RPMI8226 (cell line): ENCODE results near the gene TAB2.
"Not testable (repeated sequence)": the region's sequence is repeated elsewhere in the genome, so short reads cannot be mapped to it uniquely, and the experiment has no call there.

Source experiments
- DNase-seq: peaks from one replicate; pipeline ENCODE4 v3.0.0-alpha.2; 2015

Gene TAB2

DNA sequence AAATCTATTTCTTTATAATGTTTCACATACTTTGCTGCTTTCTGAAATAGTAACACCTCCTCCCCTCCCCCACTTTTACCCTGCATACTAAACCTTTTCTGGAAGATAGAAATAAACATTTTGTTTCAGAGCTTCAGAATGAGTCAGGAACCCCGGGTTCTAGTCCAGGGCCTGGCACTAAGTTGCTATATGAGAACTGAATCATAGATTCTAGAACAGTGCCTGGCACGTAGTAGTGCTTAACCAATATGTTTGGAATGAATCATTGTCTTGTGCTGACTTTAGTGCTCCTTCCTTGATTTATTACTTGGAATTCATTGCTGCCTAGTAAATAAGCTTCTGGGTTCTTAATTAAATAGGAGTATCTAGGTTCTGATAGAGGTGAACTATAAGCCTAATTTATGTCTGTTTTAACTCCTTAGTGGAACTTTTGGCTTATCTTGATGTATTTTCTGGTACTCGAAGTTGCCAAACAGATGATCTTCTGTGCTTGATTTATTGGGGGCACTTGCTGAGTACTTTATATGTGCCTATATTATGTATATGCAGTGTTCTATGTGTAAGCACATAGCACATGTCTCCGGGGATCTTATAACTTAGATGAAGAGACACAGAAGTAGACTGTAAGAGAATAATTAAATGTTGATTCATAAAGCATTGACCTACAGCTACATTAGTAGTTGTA, 18.6 kb downstream of the TAB2 start:
- no peak for DNase-seq

DNA sequence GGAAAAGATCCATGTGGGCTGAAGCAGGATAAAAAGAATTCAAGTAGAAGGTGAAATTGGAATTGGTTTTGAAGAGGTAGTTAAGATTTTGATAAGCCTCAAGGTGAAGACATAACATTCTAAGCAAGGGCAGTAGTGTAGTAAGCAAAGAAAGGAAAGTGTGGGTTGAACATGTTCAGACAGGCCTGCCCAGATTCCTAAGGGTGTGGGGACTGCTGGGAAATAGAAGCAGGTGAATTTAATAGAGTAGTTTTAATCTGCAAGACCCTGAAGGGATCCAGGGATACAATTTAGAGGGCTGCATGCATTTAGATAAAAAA, 19.1 kb downstream of the TAB2 start:
- DNase-seq = no peak

DNA sequence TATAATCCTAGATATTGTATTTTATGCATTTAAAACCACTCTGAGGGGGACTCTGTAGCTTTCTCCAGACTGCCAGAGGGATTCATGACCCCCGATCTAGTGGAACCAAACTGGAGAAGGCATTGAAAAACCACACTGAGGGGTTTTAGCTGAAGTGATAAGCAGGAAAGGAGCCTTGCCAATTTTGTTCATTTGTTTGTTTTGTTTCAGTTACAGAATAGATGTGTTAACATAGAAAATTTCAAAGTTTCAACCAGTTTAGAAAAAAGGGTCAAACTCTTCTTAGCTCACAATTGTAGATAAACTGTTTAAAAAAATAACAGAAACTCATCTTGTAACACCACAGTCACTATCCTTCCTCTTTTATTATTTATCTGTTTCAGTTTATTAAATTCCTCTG, 19.8 kb downstream of the TAB2 start:
- DNase-seq = no peak

DNA sequence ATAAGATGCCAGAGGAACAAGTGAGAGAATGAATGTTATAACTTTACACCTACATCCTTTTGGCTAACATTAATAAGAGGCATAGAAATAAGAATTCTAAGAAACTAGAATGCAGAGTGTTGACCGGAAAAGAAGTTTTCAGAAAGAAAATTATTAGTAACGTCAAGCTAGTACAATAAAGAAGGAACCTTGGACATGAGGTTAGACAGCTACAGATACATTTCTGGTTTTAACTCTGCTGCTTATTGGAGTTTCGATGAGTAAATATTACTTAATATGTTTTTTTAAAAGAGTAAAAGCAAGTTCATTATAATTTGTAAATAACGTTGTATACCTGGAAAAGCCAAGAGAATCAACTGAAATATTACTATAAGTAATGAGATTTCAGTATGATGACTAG, 22.7 kb downstream of the TAB2 start:
- DNase-seq = no peak

DNA sequence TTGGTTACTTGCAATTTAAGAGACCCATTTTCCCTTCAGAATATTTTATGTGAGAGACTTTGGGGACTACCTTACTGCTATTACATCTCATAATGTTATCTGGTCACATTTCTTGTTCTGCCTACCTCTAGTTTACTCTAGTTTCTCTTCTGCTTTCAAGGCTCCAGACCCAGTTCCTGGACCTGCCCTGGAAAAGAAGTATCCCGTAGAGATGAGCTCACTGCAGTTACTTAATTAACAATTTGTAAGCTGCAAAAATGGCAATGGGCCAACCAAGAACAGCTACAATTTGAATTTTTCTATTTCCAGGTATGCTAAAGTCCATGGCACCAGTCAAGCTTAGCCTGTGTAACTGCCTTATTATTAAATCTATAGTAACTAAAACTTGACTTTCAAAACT, 25.0 kb downstream of the TAB2 start:
- peak; percentile 37 for DNase-seq

DNA sequence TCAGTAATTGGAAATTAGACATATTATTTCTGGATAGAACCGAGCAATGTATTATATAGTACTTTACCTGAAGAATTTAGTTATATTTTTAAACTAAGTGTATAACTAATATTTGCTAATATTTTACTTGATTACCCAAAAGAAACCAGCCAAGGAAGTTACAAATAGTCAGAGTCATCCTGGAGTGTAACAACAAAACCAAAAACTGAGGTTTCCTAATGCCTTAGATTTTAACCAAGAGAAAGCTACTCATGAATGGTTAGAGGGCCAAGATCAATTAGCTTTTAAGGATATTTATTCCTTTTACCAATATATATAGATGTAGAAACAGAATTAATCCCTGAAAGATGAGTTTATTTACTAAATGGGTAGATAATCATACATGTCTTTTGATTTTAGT, 26.0 kb downstream of the TAB2 start:
- DNase-seq = no peak

DNA sequence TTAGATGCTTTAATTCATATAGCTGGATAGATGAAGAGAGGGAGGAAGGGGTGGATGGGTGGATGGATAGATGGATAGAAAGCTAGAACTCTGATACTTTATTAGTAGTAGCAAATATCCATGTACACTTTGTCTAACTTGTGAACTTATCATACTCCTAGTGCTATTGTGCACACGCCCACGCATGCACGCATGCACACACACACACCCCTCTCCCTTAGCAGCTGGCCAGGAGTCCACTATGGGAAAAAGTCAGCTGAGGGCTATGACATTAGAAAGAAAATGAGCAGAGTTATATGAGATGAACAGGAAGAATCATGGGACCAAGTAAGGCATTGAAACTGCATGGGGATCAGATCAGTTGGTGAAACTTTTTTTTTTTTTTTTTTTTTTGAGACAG, 28.6 kb downstream of the TAB2 start:
- no peak for DNase-seq

DNA sequence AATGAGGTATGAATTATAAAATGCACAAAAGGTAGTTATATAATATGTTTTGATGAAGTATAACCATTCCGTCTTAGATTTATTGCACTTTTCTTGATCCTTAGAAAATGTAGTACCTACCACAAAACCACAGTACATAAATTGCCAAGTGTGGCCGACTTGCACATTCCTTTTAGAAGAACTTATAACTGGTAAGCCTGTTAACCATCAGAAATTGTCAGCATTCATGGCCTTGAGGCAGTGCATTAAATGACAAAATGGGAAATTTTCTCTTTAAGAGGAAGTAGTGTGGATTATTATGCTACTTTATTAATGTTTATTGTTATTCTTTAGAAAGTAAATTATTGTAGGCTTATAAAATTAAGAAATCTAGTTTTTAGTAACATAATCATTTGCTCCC, 29.6 kb downstream of the TAB2 start:
- no peak for DNase-seq

DNA sequence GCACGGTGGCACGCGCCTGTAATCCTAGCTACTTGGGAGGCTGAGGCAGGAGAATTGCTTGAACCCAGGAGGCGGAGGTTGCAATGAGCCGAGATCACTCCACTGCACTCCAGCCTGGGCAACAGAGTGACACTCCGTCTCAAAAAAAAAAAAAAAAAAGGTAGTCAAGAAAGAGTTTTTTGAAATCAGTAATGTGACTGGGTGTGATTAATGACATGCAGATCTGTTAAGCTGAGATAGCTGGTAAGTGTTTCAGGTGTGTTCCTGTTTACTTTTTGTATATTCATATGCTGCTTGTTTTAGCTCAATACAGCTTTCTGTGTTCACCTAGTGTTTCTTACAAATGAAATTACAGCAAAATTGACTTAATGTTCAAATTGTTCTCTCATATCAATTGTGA, 31.8 kb downstream of the TAB2 start:
- DNase-seq = not testable (repeated sequence)

DNA sequence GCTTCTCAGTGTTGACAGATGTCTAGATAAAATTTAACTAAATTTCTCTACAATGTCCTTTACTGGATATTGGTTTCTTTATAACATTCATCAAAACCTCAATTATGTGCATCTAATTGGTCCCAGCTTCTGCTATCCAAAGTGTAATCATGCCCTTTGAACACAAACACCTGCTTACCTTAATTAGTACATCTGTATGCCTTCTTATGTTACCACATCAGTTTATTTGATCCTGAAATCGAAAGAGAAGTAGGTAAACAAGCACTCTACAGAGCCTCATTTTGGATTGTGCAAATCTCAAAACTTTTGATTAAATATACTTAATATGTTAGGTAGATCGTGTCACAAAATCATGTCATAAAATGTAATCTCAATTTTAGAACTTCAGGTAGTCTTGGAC, 36.5 kb downstream of the TAB2 start:
- no peak for DNase-seq

DNA sequence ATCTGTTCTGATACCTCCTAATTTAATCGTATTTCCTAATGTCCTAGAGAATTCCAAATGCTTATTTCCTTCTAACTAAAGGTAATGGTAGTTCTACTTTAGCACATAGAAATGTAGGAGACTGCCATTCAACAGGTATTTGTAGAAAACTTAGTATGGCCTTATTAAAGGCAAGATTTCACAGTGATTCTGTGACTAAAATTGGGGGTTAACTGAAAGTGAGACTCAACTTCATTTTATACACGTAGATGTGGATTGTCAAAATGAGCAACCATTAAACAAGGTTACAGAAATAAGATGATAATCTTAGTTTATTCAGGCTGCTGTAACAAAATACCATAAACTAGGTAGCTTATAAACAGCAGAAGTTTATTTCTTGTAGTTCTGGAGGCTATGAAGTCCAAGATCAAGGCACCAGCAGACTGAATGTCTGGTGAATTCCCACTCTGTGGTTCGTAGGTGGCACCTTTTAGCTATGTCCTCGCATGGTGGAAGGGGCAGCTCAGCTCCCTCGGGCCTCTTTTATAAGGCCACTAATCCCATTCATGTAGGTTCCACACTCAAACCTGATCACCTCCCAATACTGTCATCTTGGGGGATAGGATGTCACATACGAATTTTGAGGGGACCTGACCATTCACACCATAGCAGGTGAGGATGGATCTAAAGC, 38.7 kb downstream of the TAB2 start:
- no peak for DNase-seq

DNA sequence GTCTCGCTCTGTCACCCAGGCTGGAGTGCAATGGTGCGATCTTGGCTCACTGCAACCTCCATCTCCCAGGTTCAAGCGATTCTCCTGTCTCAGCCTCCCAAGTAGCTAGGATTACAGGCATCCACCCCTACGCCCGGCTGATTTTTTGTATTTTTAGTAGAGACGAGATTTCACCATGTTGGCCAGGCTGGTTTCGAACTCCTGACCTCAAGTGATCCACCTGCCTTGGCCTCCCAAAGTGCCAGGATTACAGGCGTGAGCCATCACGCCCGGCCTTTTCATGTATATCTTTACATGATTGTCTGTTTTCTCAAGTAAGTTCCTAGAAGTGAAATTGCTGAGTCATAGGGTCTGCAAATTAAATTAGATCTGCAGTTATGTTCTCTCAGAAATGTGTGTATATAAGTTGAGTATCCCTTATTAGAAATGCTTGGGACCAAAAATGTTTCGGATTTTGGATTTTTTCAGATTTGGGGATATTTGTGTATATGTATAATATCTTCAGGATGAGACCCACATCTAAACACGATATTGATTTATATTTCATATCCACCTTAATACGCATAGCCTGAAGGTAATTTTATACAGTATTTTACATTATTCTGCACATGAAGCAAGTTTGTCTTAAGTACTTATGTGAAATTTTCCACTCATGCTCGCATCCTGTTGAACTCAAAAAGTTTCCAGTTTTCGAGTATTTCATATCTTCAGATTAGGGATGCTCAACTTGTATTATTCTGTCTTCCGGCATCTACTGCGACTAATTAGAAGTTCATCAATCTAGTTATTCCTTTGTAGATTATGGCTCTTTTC, 40.4 kb downstream of the TAB2 start:
- peak; percentile 3 for DNase-seq

DNA sequence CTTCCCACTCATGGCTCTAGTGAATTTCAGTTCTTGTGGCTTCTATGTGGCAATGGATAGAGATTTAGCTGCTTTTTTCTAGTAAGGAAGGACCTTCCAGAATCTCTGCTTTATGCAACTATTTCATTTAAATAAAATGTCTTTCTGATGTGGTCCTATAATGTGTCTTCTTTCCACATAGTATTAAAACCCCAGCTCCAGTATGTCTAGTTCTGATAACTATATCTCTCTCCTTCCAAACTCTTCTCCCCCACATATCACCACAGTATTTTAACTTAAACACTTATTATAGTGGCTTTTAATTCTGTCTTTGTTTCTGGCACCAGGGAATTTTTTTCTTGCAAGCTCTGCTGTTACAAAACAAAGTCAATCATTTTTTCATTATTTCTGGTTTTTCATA, 41.9 kb downstream of the TAB2 start:
- no peak for DNase-seq

DNA sequence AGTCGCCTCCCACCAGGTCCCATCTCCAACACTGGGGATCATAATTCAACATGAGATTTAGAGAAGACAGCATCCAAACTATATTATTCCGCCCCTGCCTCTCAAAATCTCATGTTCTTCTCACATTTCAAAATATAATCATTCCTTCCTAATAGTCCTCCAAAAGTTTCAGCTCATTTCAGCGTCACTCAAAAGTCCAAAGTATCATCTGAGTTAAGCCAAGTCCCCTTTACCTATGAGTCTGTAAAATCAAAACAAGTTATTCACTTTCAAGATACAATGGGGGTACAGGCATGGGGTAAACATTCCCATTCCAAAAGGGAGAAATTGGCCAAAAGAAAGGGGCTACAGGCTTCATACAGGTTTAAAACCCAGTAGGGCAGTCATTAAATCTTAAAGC, 43.0 kb downstream of the TAB2 start:
- DNase-seq = no peak

DNA sequence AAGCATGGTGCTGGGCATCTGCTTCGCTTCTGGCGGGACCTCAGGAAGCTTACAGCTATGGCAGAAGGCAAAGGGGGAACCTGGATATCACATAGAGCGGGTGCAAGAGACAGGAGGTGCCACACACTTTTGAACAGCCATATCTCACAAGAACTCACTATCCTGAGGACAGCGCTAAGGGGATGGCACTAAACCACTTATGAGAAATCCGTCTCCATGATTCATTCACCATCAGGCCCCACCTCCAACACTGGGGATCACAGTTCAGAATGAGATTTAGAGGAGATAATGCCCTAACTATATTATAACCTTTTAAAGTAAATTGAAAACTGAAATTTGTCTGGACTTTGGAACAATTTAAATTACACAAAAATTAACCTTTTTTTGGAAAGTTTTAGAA, 44.8 kb downstream of the TAB2 start:
- DNase-seq = no peak

DNA sequence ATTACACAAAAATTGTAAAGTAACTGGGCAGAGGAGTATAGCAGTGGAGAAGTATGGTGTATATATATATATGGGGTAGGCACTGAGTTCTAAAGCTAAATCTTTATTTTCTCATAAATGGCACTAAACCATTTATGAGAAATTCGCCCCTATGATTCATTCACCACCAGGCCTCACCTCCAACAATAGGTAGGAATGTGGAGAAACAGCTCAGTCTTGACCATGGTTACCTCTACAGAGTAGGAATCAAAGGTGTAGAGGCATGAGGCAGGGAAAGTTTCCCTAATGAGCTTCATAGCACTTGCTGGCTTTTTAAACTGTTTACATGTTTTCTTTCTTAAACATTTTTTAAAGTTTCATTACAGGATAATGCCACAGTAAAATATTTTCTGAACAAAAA, 45.6 kb downstream of the TAB2 start:
- no peak for DNase-seq

DNA sequence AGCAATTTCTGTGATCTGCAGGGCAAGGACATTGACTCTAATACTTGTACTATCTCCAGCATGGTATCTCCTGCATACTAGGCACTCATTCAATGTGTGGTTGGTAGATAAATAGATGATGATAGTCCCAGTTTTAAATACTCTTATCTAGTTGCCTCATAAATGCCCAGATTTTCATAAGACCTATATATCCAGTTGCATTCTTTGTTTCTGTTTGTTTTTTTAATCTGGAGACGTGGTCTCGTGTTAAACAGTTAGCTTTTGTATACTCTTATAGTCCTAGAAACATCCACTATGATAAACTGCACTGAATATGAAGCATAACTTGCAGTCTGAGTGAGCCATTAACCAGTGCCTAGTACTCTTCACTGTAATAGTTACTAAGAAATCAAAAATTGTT, 47.0 kb downstream of the TAB2 start:
- no peak for DNase-seq

DNA sequence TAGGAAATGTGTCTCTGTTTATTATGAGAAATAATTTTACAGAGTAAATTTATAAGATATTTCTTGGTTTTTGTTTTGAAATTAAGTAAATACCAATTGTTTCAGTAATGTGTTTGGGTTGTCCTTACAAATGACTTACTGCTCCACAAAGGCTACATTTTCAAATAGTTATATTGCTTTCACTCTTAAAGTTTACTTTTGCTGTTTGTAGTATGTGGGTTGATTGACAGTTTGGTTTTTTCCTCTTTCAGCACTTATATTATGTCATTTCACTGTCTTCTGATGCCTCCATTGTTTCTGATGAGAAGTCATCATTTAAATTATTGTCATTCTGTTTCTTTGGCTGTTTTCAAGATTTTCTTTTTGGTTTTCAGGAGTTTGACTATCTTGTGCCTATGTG, 47.7 kb downstream of the TAB2 start:
- DNase-seq = no peak

DNA sequence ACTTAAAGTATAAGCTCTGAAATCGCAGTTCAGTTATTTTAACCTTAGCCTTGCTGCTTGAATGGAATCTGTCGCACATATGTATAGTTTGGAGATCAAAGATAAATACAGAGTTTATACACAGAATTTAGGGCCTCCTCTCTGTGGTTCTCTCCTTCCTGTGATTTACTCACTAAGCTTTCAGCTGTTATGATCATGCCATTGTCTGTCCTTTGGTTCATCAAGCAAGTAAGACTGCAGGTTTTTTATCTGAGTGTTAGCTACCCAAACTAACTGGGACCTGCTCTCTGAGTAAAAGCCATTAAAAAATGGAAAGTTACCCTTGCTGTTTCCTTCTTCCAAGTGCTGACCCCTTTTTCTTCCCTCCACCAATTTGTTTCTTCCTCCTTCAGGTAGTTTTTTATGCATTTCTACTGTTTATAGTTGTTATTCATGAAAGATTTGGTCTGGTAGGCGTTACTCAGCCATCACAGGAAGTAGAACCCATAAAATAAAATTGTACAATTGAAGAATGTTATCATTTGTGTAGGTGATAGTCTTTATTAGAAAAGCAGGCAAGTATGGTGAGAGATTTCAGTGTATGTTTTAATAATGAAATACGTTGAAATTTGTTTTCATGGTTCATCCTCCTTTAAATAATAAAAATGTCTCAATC, 48.9 kb downstream of the TAB2 start:
- no peak for DNase-seq

DNA sequence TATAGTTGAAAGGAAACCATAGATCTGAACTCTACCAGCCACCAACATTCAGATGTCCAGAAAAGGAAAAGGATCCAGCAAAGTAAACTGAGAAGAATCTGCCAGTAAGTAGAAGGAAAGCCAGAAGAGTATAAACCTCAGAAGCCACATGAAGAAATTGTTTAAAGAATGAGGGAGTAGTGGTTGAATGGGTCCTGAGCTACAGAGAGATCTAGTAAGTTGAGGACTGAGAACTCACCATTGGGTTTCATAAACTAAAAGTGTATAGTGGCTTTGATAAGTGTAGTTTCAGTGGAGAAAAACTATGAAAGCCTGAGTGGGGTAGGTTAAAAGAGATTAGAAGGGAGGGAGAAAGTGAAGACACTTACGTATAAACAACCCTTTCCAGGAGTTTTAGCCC, 50.6 kb downstream of the TAB2 start:
- no peak for DNase-seq

DNA sequence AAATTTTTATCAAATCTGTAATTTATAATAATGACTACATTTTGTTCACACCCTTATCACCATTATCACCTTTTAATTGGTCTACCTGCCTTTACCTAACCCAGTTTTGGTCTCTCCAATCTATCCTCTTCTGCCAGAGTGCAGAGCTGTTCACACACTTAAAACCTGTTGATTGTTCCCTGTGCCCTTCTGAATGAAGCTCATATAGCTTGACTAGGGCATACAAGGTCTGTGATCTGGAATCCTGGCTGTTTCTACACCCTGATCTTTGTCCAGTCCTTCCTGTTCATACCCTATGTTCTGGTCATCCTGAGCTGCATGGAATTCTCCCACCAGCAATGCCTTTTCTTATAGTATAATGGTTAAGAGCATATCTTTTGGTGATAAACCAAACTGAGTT, 53.6 kb downstream of the TAB2 start:
- DNase-seq = no peak

DNA sequence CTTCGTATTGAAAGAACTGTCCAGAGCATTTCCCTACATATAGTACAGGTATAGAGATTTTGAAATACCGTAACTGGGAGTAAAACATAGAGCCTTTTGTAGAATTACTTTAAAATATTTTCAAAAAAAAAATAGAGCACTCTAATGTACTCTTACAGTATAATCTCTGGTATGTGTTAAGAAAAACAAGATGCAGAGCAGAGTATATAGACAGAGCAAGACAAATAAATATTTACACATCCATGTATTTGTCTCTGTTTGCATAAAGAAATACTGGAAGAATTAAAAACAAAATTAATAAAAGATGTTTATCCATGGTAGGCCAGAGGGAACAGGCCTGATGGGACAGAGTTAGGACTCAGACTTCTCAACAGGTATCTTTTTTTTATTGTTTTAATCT, 54.5 kb downstream of the TAB2 start:
- DNase-seq = no peak

DNA sequence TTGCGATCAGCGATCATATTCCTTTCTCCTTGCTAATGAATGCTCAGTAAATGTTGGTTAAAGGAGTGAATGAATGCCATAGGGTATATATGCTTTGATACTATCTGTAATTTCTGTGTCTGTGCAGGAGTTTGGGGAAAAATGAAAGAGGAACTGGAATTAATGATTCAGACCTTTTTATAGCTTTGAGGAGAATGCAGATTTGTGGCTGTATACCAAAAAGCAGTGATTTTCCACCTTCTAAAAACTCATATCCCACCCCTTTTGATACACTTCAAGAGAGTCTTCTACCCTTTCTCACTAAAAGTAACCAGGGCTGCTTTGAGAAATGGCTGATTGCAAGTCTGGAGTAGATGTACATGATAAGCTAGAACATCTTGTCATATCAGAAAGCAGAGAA, 56.0 kb downstream of the TAB2 start:
- no peak for DNase-seq

DNA sequence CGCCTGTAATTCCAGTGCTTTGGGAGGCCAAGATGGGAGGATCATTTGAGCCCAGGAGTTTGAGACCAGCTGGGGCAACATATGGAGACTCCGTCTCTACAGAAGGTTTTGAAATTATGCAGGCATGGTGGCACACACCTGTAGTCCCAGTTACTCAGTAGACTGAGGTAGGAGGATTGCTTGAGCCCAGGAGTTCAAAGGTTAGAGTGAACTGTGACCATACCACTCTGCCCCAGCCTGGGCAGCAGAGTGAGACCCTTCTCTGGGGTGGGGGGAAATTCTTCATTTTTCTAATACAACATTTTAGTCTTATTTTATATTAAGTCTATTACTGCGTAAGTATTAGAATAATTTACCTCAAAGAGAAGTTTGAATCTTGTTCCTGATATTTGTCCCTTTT, 62.5 kb downstream of the TAB2 start:
- no peak for DNase-seq
